Suprapubic skin (tissue), 4 donors: ENCODE data around the gene IGLL5. TPM values are rescaled to one million over a fixed set of nuclear protein-coding genes. Genes with fewer than 3 reads are reported as not detected.
"Not testable (repeated sequence)": the region's sequence is repeated elsewhere in the genome, so short reads cannot be mapped to it uniquely, and the experiment has no call there.

Source experiments
- DNase-seq, 2 donors: peaks; one replicate each; pipeline ENCODE4 v3.0.0-alpha.2; 2019; ENCODE audit warnings: low spot score in 2 of 2
- H3K27ac ChIP-seq: fragments of 200-600 bp; sonication (generic); one replicate; pipeline ENCODE4 v1.5.1; 2019
- H3K27me3 ChIP-seq: fragments of 200-600 bp; sonication (generic); one replicate; pipeline ENCODE4 v1.5.1; 2019
- H3K36me3 ChIP-seq: fragments of 200-600 bp; sonication (generic); one replicate; pipeline ENCODE4 v1.5.1; 2019
- H3K4me1 ChIP-seq: fragments of 200-600 bp; sonication (generic); one replicate; pipeline ENCODE4 v1.5.1; 2019
- H3K4me3 ChIP-seq: fragments of 200-600 bp; sonication (generic); one replicate; pipeline ENCODE4 v1.5.1; 2019; ENCODE audit warnings: mild to moderate bottlenecking
- H3K9me3 ChIP-seq: fragments of 200-600 bp; sonication (generic); one replicate; pipeline ENCODE4 v1.5.1; 2019
- CTCF ChIP-seq, 2 donors: fragments of 200-600 bp in 1 of 2; fragments of 450-650 bp in 1 of 2; sonication (generic) in 1 of 2; IDR thresholded peaks; one replicate each; pipeline ENCODE4 v1.5.1; 2016 to 2019; ENCODE audit warnings: antibody characterized with exemption in 2 of 2, mild to moderate bottlenecking in 1 of 2, moderate library complexity in 1 of 2
- EP300 ChIP-seq: sonication (generic); formaldehyde crosslinking; IDR thresholded peaks from one replicate; pipeline ENCODE4 v1.6.1; 2017; ENCODE audit warnings: antibody characterized with exemption
- POLR2A ChIP-seq, 2 donors: fragments of 450-650 bp; IDR thresholded peaks; one replicate each; pipeline ENCODE4 v1.6.1; 2017; ENCODE audit warnings: antibody characterized with exemption in 2 of 2, mild to moderate bottlenecking in 2 of 2, moderate library complexity in 2 of 2
- POLR2AphosphoS5 ChIP-seq, 3 donors: sonication (generic); formaldehyde crosslinking; IDR thresholded peaks; one replicate each; pipeline ENCODE4 v1.6.1; 2017; ENCODE audit warnings: antibody characterized with exemption in 3 of 3
- WGBS: methylation state at CpG from one replicate; pipeline ENCODE4 v1.1.5; 2018; 5-methylcytosine and 5-hydroxymethylcytosine counted together
- total RNA-seq, 4 donors: library from RNA; depleted of rRNA; stranded (reverse); fragments of >200 nt; gene quantifications; one replicate each; pipeline ENCODE4 v1.1.0, GENCODE V29; 2016

The IGLL5 gene
- total RNA-seq, 4 donors from 2014 or later = not detected

GRCh38 chr22:22897091-22897490 lies 9.5 kb downstream of the IGLL5 start:
- Histone ChIP-seq H3K4me3 (no peak overlapping the region), H3K9me3 (no peaks in the 10 kb centered on the region), H3K4me1 (no peaks in the 10 kb centered on the region), H3K27ac (no peak overlapping the region), H3K27me3 (peaks cover 29% of the 10 kb centered on the region), H3K36me3 (no peaks in the 10 kb centered on the region)
- TF ChIP-seq POLR2AphosphoS5 (IDR thresholded peaks at IDR 0.05) (no peak), CTCF (IDR thresholded peaks at IDR 0.05) (no peak), EP300 (no peak)
- peak in 1 of 2 donors; percentile 28 for DNase-seq
- 92% methylated on average over 3 of the region's 3 CpGs for WGBS

DNA sequence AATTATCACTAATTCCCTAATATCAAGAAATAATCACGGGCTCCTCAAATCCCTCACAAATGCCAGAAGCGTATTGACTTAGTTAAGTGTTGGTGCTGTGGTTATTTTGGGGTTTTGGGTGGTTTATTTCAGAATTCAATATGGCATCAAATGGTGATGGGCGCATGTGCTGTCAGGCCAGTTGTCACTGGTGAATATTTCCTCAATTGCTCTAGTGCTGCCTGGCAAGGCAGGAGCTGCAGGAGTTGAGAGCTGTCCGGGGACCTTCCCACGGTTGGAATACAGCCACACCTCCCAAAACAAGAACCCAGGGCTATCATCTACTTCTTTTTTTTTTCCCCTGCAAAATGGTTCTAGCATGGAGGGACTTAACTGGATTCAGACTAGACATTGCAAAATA lies 10.3 kb downstream of the IGLL5 start:
- Histone ChIP-seq H3K4me1 (no peaks in the 10 kb centered on the region), H3K36me3 (no peaks in the 10 kb centered on the region), H3K4me3 (no peak overlapping the region), H3K27ac (no peak overlapping the region), H3K9me3 (no peaks in the 10 kb centered on the region), H3K27me3 (peaks cover 27% of the 10 kb centered on the region)
- TF ChIP-seq EP300 = no peak
- no peak for TF ChIP-seq POLR2A (IDR thresholded peaks at IDR 0.05)
- no peak for TF ChIP-seq CTCF (IDR thresholded peaks at IDR 0.05)
- no peak for TF ChIP-seq POLR2AphosphoS5 (IDR thresholded peaks at IDR 0.05)
- DNase-seq = peak in 1 of 2 donors; percentile 24
- 76% methylated on average over 5 of the region's 5 CpGs for WGBS

- not testable (repeated sequence) for H3K9me3 ChIP-seq
- 36% methylated on average over 1 of the region's 1 CpG for WGBS
Measured at GRCh38 chr22:22898411-22898950, 10.9 kb downstream of the IGLL5 start.

GRCh38 chr22:22899342-22900080 lies 11.9 kb downstream of the IGLL5 start:
- H3K4me1 ChIP-seq, H3K9me3 ChIP-seq, H3K36me3 ChIP-seq, H3K4me3 ChIP-seq, H3K27ac ChIP-seq: not testable (repeated sequence)
- 93% methylated on average over 9 of the region's 9 CpGs for WGBS
- DNase-seq = peak; percentile 26 to 55
- H3K27me3 ChIP-seq = peaks cover 14% of the 10 kb centered on the region

More at GRCh38 chr22:22898411-22898950, 10.9 kb downstream of the IGLL5 start:
- H3K36me3 ChIP-seq, H3K4me1 ChIP-seq, H3K4me3 ChIP-seq, H3K27ac ChIP-seq: not testable (repeated sequence)
- peak in 1 of 2 donors; percentile 24 for DNase-seq
- peaks cover 22% of the 10 kb centered on the region for H3K27me3 ChIP-seq

- not testable (repeated sequence) for H3K27ac ChIP-seq, H3K4me3 ChIP-seq, H3K4me1 ChIP-seq, H3K36me3 ChIP-seq, H3K9me3 ChIP-seq
- peak in 1 of 2 donors; percentile 27 for DNase-seq
- 88% methylated on average over 10 of the region's 16 CpGs for WGBS
- H3K27me3 ChIP-seq = peaks cover 14% of the 10 kb centered on the region
Measured at GRCh38 chr22:22900527-22901205, 13.1 kb downstream of the IGLL5 start.

- no peaks in the 10 kb centered on the region for H3K4me1 ChIP-seq
- no peak overlapping the region for H3K4me3 ChIP-seq
- H3K27me3 ChIP-seq = peaks cover 12% of the 10 kb centered on the region
- no peak overlapping the region for H3K27ac ChIP-seq
- no peak for TF ChIP-seq POLR2A (IDR thresholded peaks at IDR 0.05)
- no peak for TF ChIP-seq EP300
- no peak for TF ChIP-seq CTCF (IDR thresholded peaks at IDR 0.05)
- TF ChIP-seq POLR2AphosphoS5 (IDR thresholded peaks at IDR 0.05) = no peak
- H3K9me3 ChIP-seq = no peaks in the 10 kb centered on the region
- H3K36me3 ChIP-seq = no peaks in the 10 kb centered on the region
- WGBS = 83% methylated on average over 8 of the region's 8 CpGs
- DNase-seq = no peak
Measured at GRCh38 chr22:22901578-22902218, 14.1 kb downstream of the IGLL5 start.
